Measurements from ENCODE around the gene DDX49. TPM values are rescaled to one million over a fixed set of nuclear protein-coding genes. Genes with fewer than 3 reads are reported as not detected.
A peak's percentile ranks its signal among the peaks of the same experiment; 100 is the strongest.

DDX49 gene
- total and polyA plus RNA-seq, 2 experiments from 2014 or later, result 53.4 to 76.0 TPM

DNA sequence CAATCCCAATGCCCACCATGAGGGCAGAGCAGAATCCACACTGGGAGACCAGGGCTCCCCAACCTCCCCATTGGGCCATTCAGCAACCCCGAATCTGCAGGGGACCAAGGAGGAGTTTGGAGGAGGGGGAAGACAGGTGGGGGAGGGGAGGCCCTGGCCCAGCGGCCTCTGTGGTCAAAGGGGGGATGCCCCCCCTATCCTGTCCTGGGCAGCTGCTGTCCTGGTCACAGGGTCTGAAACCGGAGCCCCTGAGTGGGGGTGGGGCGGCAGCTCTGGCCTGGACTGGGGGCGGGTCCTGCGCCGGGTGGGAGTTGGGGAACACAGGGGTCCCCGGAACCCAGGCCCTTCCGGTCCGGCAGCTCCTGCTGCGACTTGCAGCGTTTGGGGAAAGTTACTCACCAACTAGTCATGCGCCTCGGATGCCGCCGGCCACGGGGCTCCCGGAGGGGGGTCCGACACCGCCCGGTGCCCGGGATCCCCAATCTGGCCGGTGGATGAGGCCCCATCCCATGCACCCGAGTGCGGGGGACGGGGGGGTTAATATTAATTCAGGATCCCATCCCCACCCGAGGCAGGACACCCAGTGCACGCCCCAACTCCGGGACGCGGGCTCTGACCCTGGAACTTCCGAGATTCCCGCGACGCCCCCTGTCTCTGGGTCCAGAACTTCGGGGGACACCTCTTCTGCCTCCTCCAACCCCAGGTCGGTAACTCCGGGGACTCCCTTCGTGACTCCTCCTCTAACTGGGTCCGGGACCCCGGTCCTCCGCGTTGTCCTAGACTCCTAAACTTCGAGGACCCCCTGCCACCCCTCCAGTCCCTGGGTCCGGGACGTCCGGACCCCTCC, 20.6 kb downstream of the DDX49 start:
- Histone ChIP-seq H3K9me2 (ENCODE audit: insufficient read depth) (no peaks in the 10 kb centered on the region), H3K27me3 (replicated peaks; ENCODE audit: insufficient read depth) (no peaks in the 10 kb centered on the region), H3K4me3 (peak overlapping the region; percentile 93), H4K20me1 (ENCODE audit: insufficient read depth) (no peaks in the 10 kb centered on the region), H3K36me3 (ENCODE audit: low read depth) (peaks cover 19% of the 10 kb centered on the region; the same call in 1 of the 2 replicates), H3K9ac (peak overlapping the region; percentile 92), H3K27ac (peak overlapping the region; percentile 61), H3K79me2 (ENCODE audit: insufficient read depth) (peaks cover 43% of the 10 kb centered on the region), H3F3A (ENCODE audit: insufficient read depth) (no peaks in the 10 kb centered on the region), H3K4me1 (ENCODE audit: insufficient read depth) (peaks cover 9% of the 10 kb centered on the region; the same call in 1 of the 2 replicates), H3K4me2 (ENCODE audit: unreplicated experiment) (peak overlapping the region; percentile 91), H2AFZ (peak overlapping the region; percentile 80), H3K9me3 (ENCODE audit: low read depth) (no peaks in the 10 kb centered on the region)
- WGBS, 2 experiments (ENCODE audit: low coverage in 1 of 2, low lambda C conversion rate in 2 of 2, missing lambda C conversion rate in 2 of 2), result 2 to 3% methylated on average over 28 to 43 of the region's 47 CpGs
- in situ Hi-C loops (cut with MboI), result no loop called here
- TF ChIP-seq EZH2phosphoT487 (IDR thresholded peaks at IDR 0.05; ENCODE audit: insufficient read depth, low read depth) (no peak), EZH2 (IDR thresholded peaks at IDR 0.05; ENCODE audit: insufficient read depth, poor library complexity, severe bottlenecking) (no peak)
- peak; percentile 84 for DNase-seq

DNA sequence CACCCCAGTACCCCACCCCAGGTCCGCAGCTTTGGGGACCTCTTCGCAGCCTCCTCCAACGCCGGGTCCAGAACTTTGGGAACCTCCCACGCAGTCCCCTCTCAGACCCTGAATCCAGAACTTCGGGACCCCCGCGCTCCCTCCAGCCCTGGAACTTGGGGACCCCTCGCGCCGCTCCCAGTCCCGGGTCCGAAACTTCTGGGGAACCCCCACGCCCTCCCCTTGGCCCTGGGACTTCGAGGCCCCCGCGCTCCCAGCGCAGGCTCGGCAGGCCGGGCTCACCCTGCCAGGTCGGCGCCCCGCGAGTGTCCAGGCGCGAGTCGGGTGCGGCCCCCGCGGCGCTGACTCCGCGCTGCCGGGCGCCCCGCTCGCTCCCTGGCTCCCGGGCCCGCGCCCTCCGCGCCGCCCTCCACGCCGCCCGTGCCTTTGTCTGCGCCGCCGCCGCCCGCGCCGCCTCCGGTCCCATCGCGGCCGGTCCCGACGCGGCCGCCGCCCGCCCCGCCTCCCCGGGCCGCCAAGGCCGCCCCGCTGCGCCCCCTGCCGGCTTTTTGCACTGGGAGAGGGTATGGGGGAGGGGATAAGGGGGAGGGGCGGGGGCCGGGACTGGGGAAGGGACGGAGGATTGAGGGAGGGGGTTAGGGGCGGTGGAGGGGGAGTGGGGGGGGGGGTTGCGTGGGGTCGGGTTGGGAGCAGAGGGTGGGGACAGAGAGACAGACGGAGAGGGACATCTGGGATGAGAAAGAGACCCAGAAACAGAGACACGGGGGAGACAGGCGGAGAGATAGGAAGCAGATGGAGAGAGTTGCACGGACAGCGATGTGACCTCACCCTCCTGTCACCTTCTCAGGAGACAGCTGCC, 21.5 kb downstream of the DDX49 start, which contains the start of gene HOMER3:
Gene HOMER3, minus strand, starts transcription at position 449 of the 859 bp plus-strand sequence. CDS start 2,235 bp downstream, outside the sequence.
- Histone ChIP-seq H3K79me2 (ENCODE audit: insufficient read depth) (peaks cover 34% of the 10 kb centered on the region), H4K20me1 (ENCODE audit: insufficient read depth) (no peaks in the 10 kb centered on the region), H3F3A (ENCODE audit: insufficient read depth) (no peaks in the 10 kb centered on the region), H3K36me3 (ENCODE audit: low read depth) (peaks cover 11% of the 10 kb centered on the region; the same call in 1 of the 2 replicates), H3K9ac (peak within 1 kb of the TSS; percentile 92), H3K9me2 (ENCODE audit: insufficient read depth) (no peaks in the 10 kb centered on the region), H3K4me3 (peak within 1 kb of the TSS; percentile 93), H3K27me3 (replicated peaks; ENCODE audit: insufficient read depth) (no peaks in the 10 kb centered on the region), H3K4me2 (ENCODE audit: unreplicated experiment) (peak within 1 kb of the TSS; percentile 91), H3K4me1 (ENCODE audit: insufficient read depth) (peaks cover 9% of the 10 kb centered on the region; the same call in 1 of the 2 replicates), H3K27ac (peak within 1 kb of the TSS; percentile 61), H2AFZ (peak within 1 kb of the TSS; percentile 80), H3K9me3 (ENCODE audit: low read depth) (no peaks in the 10 kb centered on the region)
- DNase-seq, result peak; percentile 85
- no peak for TF ChIP-seq EZH2 (IDR thresholded peaks at IDR 0.05; ENCODE audit: insufficient read depth, poor library complexity, severe bottlenecking)
- TF ChIP-seq EZH2phosphoT487 (IDR thresholded peaks at IDR 0.05; ENCODE audit: insufficient read depth, low read depth), result no peak
- in situ Hi-C loops (cut with MboI), result no loop called here
- WGBS, 2 experiments (ENCODE audit: low coverage in 1 of 2, low lambda C conversion rate in 2 of 2, missing lambda C conversion rate in 2 of 2), result 1 to 2% methylated on average over 17 to 51 of the region's 81 CpGs

DNA sequence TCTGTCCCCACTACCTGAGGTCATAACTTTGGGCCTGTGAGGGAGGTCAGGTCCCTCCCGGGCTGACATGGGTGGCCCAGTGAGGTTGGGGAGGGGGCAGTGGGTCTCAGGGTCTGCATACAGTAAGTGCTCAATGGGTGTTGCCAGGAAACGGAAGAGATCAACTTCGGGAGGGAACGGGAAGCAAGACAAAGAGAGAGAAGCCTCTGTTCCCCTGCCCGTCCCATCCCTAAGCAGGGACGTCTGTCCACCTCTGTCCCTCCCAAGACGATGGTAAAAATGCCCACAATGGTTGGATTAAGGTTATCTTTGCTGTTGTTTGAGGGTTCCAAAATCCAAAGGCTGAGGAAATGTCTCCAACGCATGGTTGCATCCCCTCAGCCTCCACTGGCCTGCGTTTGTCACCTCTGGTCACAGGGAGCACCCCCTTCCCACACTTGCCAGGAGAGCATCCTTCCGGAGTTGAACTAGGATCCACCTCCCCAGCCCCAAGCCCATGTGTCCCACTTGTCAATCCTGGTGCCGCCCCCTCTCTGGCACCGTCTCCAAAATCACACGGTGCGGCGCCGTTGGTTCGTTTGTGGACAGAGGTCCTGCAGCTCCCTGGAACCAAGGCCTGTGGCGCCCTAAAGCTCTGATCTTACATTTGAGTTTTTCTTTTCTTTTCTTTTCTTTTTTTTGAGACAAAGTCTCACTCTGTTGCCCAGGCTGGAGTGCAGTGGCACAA, 22.3 kb downstream of the DDX49 start:
- Histone ChIP-seq H3K4me1 (ENCODE audit: insufficient read depth) (peaks cover 9% of the 10 kb centered on the region; the same call in 1 of the 2 replicates), H3K27me3 (replicated peaks; ENCODE audit: insufficient read depth) (no peaks in the 10 kb centered on the region), H3K4me2 (ENCODE audit: unreplicated experiment) (peak overlapping the region; percentile 67), H3K36me3 (ENCODE audit: low read depth) (0 out of 2 replicates have a peak, but pooled peaks cover 6% of the 10 kb centered on the region), H4K20me1 (ENCODE audit: insufficient read depth) (no peaks in the 10 kb centered on the region), H3K4me3 (peak overlapping the region; percentile 56; the same call in 1 of the 2 replicates), H3K79me2 (ENCODE audit: insufficient read depth) (peaks cover 29% of the 10 kb centered on the region), H3K27ac (no peak overlapping the region), H3K9me3 (ENCODE audit: low read depth) (no peaks in the 10 kb centered on the region), H3F3A (ENCODE audit: insufficient read depth) (no peaks in the 10 kb centered on the region), H3K9me2 (ENCODE audit: insufficient read depth) (no peaks in the 10 kb centered on the region), H3K9ac (0 out of 2 replicates have a peak overlapping the region, but pooled peaks have one; percentile 39), H2AFZ (peak overlapping the region; percentile 71; the same call in 1 of the 2 replicates)
- in situ Hi-C loops (cut with MboI), result no loop called here
- WGBS, 2 experiments (ENCODE audit: low coverage in 1 of 2, low lambda C conversion rate in 2 of 2, missing lambda C conversion rate in 2 of 2), result 75 to 76% methylated on average over 17 to 18 of the region's 18 CpGs
- no peak for DNase-seq
- no peak for TF ChIP-seq EZH2 (IDR thresholded peaks at IDR 0.05; ENCODE audit: insufficient read depth, poor library complexity, severe bottlenecking)
- TF ChIP-seq EZH2phosphoT487 (IDR thresholded peaks at IDR 0.05; ENCODE audit: insufficient read depth, low read depth), result no peak

All from GM23248 (cell line).